OCI-LY7 (cell line): ENCODE results near the gene OXTR. TPM values are rescaled to one million over a fixed set of nuclear protein-coding genes. Genes with fewer than 3 reads are reported as not detected.

ENCODE experiments used
- Bru-seq: library from RNA; stranded (reverse); fragments of 400-500 nt; gene quantifications from one replicate; lab custom pipeline; 2021; lab: Mats Ljungman, UMichigan
- BruChase-seq, 2 experiments: library from RNA; stranded (reverse); fragments of 400-500 nt; gene quantifications; one replicate each; lab custom pipeline; 2021; lab: Mats Ljungman, UMichigan
- BruUV-seq: library from RNA; stranded (reverse); fragments of 400-500 nt; replicated peaks from 2 replicates; lab custom pipeline; 2021; lab: Mats Ljungman, UMichigan
- CTCF ChIA-PET: fragments of 300-600 bp; sonication (Branson Sonifier 250); formaldehyde crosslinking; loops from one replicate; lab custom pipeline; 2022; ENCODE audit warnings: antibody characterized with exemption; ENCODE audit not compliant: unreplicated experiment; lab: Charles Lee
- POLR2A ChIA-PET: fragments of 300-600 bp; sonication (Branson Sonifier 250); formaldehyde crosslinking; loops from one replicate; lab custom pipeline; 2022; ENCODE audit warnings: antibody characterized with exemption; lab: Charles Lee
- DNase-seq: peaks from one replicate; pipeline ENCODE4 v3.0.0-alpha.2; 2015; ENCODE audit warnings: low spot score
- H2AFZ ChIP-seq: fragments of 200-600 bp; sonication (generic), shearing (Covaris generic); 2 replicates; pipeline ENCODE4 v1.6.1; 2014; ENCODE audit warnings: mild to moderate bottlenecking, antibody characterized with exemption, low read length, moderate library complexity
- H3K27ac ChIP-seq: fragments of 200-600 bp; sonication (generic); 2 replicates; pipeline ENCODE4 v1.5.1; 2014; ENCODE audit warnings: mixed run types, low read depth, mild to moderate bottlenecking, moderate library complexity, low read length, inconsistent platforms; ENCODE audit not compliant: poor library complexity, severe bottlenecking
- H3K36me3 ChIP-seq: fragments of 200-600 bp; sonication (generic); 2 replicates; pipeline ENCODE4 v1.6.1; 2014; ENCODE audit warnings: mild to moderate bottlenecking, antibody characterized with exemption, low read length, moderate library complexity, mixed read lengths; ENCODE audit not compliant: insufficient read depth
- H3K4me1 ChIP-seq: fragments of 200-600 bp; sonication (generic); 2 replicates; pipeline ENCODE4 v1.5.1; 2014; ENCODE audit warnings: mild to moderate bottlenecking, low read length; ENCODE audit not compliant: insufficient read depth, poor library complexity, severe bottlenecking
- H3K4me2 ChIP-seq: fragments of 200-600 bp; sonication (generic); 2 replicates; pipeline ENCODE4 v1.6.1; 2014; ENCODE audit warnings: mild to moderate bottlenecking, low read length
- H3K4me3 ChIP-seq: fragments of 200-600 bp; sonication (generic); 2 replicates; pipeline ENCODE4 v1.5.1; 2014; ENCODE audit warnings: mild to moderate bottlenecking, low read depth, low read length; ENCODE audit not compliant: poor library complexity, severe bottlenecking
- H3K79me2 ChIP-seq: fragments of 200-600 bp; sonication (generic); 2 replicates; pipeline ENCODE4 v1.6.1; 2016; ENCODE audit warnings: low read depth, mild to moderate bottlenecking, low read length, moderate library complexity, mixed read lengths; ENCODE audit not compliant: insufficient read depth
- H3K9me2 ChIP-seq: fragments of 200-600 bp; sonication (generic); 2 replicates; pipeline ENCODE4 v1.6.1; 2016; ENCODE audit warnings: mild to moderate bottlenecking, low read length, mixed read lengths; ENCODE audit not compliant: insufficient read depth
- H3K9me3 ChIP-seq: fragments of 200-600 bp; sonication (generic); 2 replicates; pipeline ENCODE4 v1.6.1; 2014; ENCODE audit warnings: mild to moderate bottlenecking, mixed run types, low read length, mixed read lengths
- H4K20me1 ChIP-seq: fragments of 200-600 bp; sonication (generic); 2 replicates; pipeline ENCODE4 v1.6.1; 2014; ENCODE audit warnings: mild to moderate bottlenecking, antibody characterized with exemption, low read length, moderate library complexity, mixed read lengths; ENCODE audit not compliant: insufficient read depth
- CTCF ChIP-seq: fragments of 200-600 bp; sonication (generic); conservative IDR thresholded peaks from 2 replicates; pipeline ENCODE4 v1.5.1; 2014; ENCODE audit warnings: mild to moderate bottlenecking, antibody characterized with exemption, low read length, moderate library complexity, mixed read lengths
- EZH2phosphoT487 ChIP-seq: fragments of 200-600 bp; sonication (generic); IDR thresholded peaks from 2 replicates; pipeline ENCODE4 v1.6.1; 2018; ENCODE audit warnings: low read depth, borderline replicate concordance, mild to moderate bottlenecking, mixed run types, antibody characterized with exemption, low read length, moderate library complexity, mixed read lengths
- intact Hi-C: fragments of 100-400 bp; cut with micrococcal nuclease; formaldehyde crosslinking; loops from one replicate; pipeline ENCODE4 v1.10.0; 2022; ENCODE audit not compliant: unreplicated experiment
- long read RNA-seq: library from polyadenylated mRNA; stranded (forward); transcript quantifications from one replicate; pipeline ENCODE4 v2.0.0, GENCODE V29; 2022
- total RNA-seq, 2 experiments: library from RNA; depleted of rRNA in 1 of 2; stranded (reverse); fragments of >200 nt in 1 of 2; shearing (Covaris generic) in 1 of 2; gene quantifications; 2 replicates each; pipeline ENCODE4 v1.2.3, GENCODE V29; 2014 to 2022

The OXTR gene
- total RNA-seq (2014; rRNA removed; shearing (Covaris generic)): 1.5 and 2.0 TPM in 2 replicates
- 0.82 and 2.8 TPM in 2 replicates for total RNA-seq (2022)
- Bru-seq, nascent RNA: percentile 41 among the genes with signal in this experiment
- BruChase-seq, experiment 1, labeled RNA remaining after a 6-hour chase: percentile 45 among the genes with signal in this experiment
- percentile 52 among the genes with signal in this experiment for BruChase-seq, experiment 2, labeled RNA remaining after a 2-hour chase
- long read RNA-seq, partial matches to known transcripts: 1 of 1 reads
- long read RNA-seq, other reads (novel, unspliced or antisense): 0 of 1 reads

GRCh38 chr3:8769088-8769822, at the start of gene OXTR:
TSS of gene OXTR (minus strand) at chr3:8769613. CDS start at chr3:8768187, 1,426 bp downstream.
- Histone ChIP-seq H3K36me3 (no peaks in the 10 kb centered on the region), H4K20me1 (no peaks in the 10 kb centered on the region), H2AFZ (no peak within 1 kb of the TSS), H3K4me2 (peak within 1 kb of the TSS; percentile 43), H3K9me3 (no peaks in the 10 kb centered on the region), H3K4me1 (no peaks in the 10 kb centered on the region), H3K79me2 (no peaks in the 10 kb centered on the region), H3K9me2 (no peaks in the 10 kb centered on the region), H3K4me3 (peak within 1 kb of the TSS; percentile 15), H3K27ac (no peak within 1 kb of the TSS)
- no TSS peak for BruUV-seq
- intact Hi-C loops: no loop called here
- peak; percentile 54 for DNase-seq
- CTCF ChIA-PET: interaction anchor here (0.7 kb wide), 1 partner anchor 533 kb away, joined by 3 read pairs; no protein-coding TSS in a partner anchor
- peak; percentile 97 for TF ChIP-seq CTCF
- TF ChIP-seq EZH2phosphoT487: no peak
- POLR2A ChIA-PET: no interaction called here

GRCh38 chr3:8817486-8817885, 48.1 kb upstream of the OXTR start:
- H3K4me2 ChIP-seq: no peak overlapping the region
- H3K4me3 ChIP-seq: no peak overlapping the region
- H3K36me3 ChIP-seq: no peaks in the 10 kb centered on the region
- H3K9me2 ChIP-seq: no peaks in the 10 kb centered on the region
- no peaks in the 10 kb centered on the region for H3K4me1 ChIP-seq
- TF ChIP-seq CTCF: no peak
- no peak for TF ChIP-seq EZH2phosphoT487
- no peaks in the 10 kb centered on the region for H4K20me1 ChIP-seq
- peaks cover 15% of the 10 kb centered on the region; the same call in 1 of the 2 replicates for H3K9me3 ChIP-seq
- H3K27ac ChIP-seq: no peak overlapping the region
- ChIA-PET CTCF (no interaction called here), POLR2A (no interaction called here)
- no peaks in the 10 kb centered on the region for H3K79me2 ChIP-seq
- intact Hi-C loops: no loop called here
- no TSS peak for BruUV-seq
- no peak for DNase-seq
- H2AFZ ChIP-seq: no peak overlapping the region
